HL-60 (cell line): ENCODE data around the gene AP1S3.
"Not testable (repeated sequence)": the region's sequence is repeated elsewhere in the genome, so short reads cannot be mapped to it uniquely, and the experiment has no call there.

Experiments
- DNase-seq, 2 experiments: peaks; one replicate each; pipeline ENCODE4 v3.0.0-alpha.2; 2010 to 2020; ENCODE audit warnings: low read depth in 1 of 2, low spot score in 1 of 2
- H3K27ac ChIP-seq: fragments of 250-450 bp; sonication (Bioruptor Pico); replicated peaks from 2 replicates; pipeline ENCODE4 v1.5.1; 2020; ENCODE audit warnings: mild to moderate bottlenecking, moderate library complexity
- H3K27me3 ChIP-seq: fragments of 250-450 bp; sonication (Bioruptor Pico); 2 replicates; pipeline ENCODE4 v1.5.1; 2021; ENCODE audit warnings: mild to moderate bottlenecking, moderate library complexity; ENCODE audit not compliant: insufficient read depth, poor library complexity, severe bottlenecking
- H3K4me3 ChIP-seq: replicated peaks from 2 replicates; pipeline ENCODE4 v1.5.1; 2011; ENCODE audit warnings: mild to moderate bottlenecking, control low read depth, low read length; ENCODE audit not compliant: insufficient read depth
- GABPA ChIP-seq: IDR thresholded peaks from 2 replicates; pipeline ENCODE4 v1.6.1; 2012; ENCODE audit warnings: low read depth
- POLR2AphosphoS5 ChIP-seq: IDR thresholded peaks from 2 replicates; pipeline ENCODE4 v1.6.1; 2012; ENCODE audit warnings: low read depth
- REST ChIP-seq: IDR thresholded peaks from 2 replicates; pipeline ENCODE4 v1.6.1; 2012; ENCODE audit warnings: low read depth; ENCODE audit not compliant: insufficient replicate concordance
- SPI1 ChIP-seq: IDR thresholded peaks from 2 replicates; pipeline ENCODE4 v1.6.1; 2012; ENCODE audit warnings: low read depth, mild to moderate bottlenecking, borderline replicate concordance
- TF ChIP-seq, protein P1 (sequence below): IDR thresholded peaks from one replicate; pipeline ENCODE4 v1.5.1; 2011; ENCODE audit warnings: low read length, control low read depth, inconsistent platforms; ENCODE audit not compliant: insufficient read depth

The AP1S3 gene

DNA sequence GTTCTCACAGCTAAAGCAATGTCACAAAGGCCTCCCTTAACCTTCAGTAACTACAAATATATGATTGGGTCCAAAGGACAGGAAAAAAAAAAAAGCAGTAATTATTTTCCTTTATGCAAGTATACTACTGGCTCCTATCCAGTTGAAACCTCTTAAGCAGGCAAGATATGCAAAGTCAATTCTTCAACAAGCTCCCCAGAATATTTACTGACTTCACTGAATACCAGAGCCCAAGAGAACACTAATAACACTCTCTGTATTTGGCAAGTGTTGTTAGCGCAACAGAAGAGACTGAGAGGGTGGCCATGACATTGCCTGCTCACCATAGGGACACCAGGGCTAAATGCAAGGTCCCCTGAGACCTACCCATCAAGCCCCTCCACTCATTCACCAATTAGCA is 74.5 kb downstream of the AP1S3 start:
- TF ChIP-seq GABPA (no peak), POLR2AphosphoS5 (no peak), SPI1 (no peak), REST (no peak)
- TF ChIP-seq, protein P1, sequence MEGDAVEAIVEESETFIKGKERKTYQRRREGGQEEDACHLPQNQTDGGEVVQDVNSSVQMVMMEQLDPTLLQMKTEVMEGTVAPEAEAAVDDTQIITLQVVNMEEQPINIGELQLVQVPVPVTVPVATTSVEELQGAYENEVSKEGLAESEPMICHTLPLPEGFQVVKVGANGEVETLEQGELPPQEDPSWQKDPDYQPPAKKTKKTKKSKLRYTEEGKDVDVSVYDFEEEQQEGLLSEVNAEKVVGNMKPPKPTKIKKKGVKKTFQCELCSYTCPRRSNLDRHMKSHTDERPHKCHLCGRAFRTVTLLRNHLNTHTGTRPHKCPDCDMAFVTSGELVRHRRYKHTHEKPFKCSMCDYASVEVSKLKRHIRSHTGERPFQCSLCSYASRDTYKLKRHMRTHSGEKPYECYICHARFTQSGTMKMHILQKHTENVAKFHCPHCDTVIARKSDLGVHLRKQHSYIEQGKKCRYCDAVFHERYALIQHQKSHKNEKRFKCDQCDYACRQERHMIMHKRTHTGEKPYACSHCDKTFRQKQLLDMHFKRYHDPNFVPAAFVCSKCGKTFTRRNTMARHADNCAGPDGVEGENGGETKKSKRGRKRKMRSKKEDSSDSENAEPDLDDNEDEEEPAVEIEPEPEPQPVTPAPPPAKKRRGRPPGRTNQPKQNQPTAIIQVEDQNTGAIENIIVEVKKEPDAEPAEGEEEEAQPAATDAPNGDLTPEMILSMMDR: no peak
- H3K27ac ChIP-seq: no peak overlapping the region
- peak in 1 of 2 experiments; percentile 9 for DNase-seq
- no peaks in the 10 kb centered on the region for H3K27me3 ChIP-seq
- H3K4me3 ChIP-seq: no peak overlapping the region

DNA sequence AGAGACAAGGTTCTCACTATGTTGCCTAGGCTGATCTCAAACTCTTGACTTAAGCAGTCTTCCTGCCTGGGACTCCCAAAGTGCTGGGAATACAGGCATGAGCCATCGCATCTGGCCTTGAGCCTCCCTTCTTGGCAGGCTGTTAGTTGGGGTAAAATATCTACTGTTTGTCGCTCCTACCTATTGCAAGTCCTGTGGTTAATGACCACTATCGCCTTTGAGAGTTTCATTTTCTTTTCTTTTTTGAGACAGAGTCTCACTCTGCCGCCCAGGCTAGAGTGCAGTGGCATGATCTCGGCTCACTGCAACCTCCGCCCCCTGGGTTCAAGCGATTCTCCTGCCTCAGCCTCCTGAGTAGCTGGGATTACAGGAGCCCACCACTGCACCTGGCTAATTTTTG is 75.6 kb downstream of the AP1S3 start:
- not testable (repeated sequence) for H3K4me3 ChIP-seq, H3K27ac ChIP-seq, H3K27me3 ChIP-seq, DNase-seq

DNA sequence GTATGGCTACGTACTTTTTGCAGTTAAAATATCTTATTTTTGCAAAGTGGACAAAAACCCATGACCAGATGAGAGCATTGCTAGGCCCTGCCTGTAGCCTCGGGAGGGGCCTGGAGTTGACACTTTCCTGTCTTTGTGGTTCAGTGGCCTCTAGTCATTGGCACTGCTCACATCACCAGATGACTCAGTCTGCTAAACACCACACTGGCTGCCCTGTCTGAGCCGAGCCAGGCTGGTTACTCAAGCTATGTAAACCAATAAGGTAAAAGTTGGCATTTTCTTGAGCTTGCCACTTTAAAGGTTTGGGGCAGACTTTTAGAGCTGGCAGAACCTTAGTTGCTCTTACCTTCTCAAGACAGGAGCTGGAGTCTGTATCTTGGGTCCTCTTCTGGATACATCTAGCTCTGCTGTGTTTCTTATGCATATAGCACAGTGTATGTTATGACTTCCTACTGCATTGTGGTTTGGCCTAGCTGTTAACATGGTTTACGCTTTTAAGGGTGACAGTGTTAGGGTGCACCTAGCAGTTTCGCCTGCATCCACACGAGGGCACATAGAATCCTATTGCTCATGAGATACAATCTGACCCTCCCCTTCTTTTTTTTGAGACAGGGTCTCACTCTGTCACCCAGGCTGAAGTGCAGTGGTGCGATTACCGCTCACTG is 76.4 kb downstream of the AP1S3 start:
- Histone ChIP-seq H3K27me3 (no peaks in the 10 kb centered on the region), H3K27ac (no peak overlapping the region), H3K4me3 (no peak overlapping the region)
- TF ChIP-seq, protein P1: peak; percentile 22
- TF ChIP-seq GABPA: no peak
- no peak for TF ChIP-seq POLR2AphosphoS5
- peak; percentile 4 to 19 for DNase-seq

DNA sequence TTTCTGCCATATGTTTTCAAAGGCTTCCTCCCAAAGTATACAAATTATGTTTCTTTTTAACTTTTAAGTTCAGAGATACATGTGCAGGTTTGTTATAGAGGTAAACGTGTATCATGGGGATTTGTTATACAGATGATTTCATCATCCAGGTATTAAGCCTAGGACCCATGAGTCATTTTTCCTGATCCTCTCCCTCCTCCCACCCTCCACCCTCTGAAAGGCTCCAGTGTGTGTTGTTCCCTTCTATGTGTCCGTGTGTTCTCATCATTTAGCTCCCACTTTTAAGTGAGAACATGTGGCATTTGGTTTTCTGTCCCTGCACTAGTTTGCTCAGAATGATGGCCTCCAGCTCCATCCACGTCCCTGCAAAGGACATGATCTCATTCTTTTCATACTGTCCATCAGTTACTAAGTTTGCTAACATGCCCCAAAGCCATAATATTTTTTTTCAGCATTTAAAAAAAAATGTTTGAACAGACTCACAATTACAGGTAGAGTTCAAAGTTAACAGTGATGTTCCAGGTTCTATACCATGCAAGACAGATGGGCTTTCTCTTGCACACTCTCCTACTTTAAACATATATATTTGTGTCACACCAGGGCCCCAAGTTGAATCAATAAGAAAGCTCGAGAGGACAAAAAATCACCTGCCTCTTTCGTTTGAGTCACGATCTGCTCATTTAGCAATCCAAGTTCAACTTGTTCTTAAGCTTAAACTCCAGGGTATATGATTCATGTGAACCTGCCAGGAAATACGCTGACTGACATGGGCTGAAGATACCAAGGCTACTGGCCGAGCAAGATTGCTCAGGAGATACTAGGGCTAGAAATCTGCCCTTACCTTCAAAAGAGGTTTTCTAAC is 77.6 kb downstream of the AP1S3 start:
- Histone ChIP-seq H3K27me3 (no peaks in the 10 kb centered on the region), H3K27ac (no peak overlapping the region), H3K4me3 (no peak overlapping the region)
- DNase-seq: no peak
- TF ChIP-seq GABPA: no peak
- TF ChIP-seq POLR2AphosphoS5: no peak
- no peak for TF ChIP-seq SPI1
- TF ChIP-seq REST: no peak
- TF ChIP-seq, protein P1: no peak
